Erythroblast (primary cell): ENCODE measurements around the gene LRRC37A3.

Source experiments
- GATA1 ChIP-seq: IDR thresholded peaks from 2 replicates; pipeline ENCODE4 v1.6.1; 2011; ENCODE audit warnings: low read depth, mild to moderate bottlenecking, control low read depth, low read length, moderate library complexity
- POLR2A ChIP-seq: IDR thresholded peaks from 2 replicates; pipeline ENCODE4 v1.6.1; 2011; ENCODE audit warnings: mild to moderate bottlenecking, low read length

- TF ChIP-seq POLR2A = no peak
- no peak for TF ChIP-seq GATA1
Measured at GRCh38 chr17:64938290-64938689, 19.0 kb upstream of the LRRC37A3 start.
